Epithelial cell of esophagus (primary cell): ENCODE data around the gene ALX4.

Experiments used
- DNase-seq: peaks from one replicate; pipeline ENCODE4 v3.0.0; 2010; ENCODE audit warnings: low read depth
- H3K4me3 ChIP-seq: 2 replicates; pipeline ENCODE4 v1.5.1; 2011; ENCODE audit warnings: mild to moderate bottlenecking, low read length, control low read depth
- CTCF ChIP-seq: IDR thresholded peaks from 2 replicates; pipeline ENCODE4 v1.5.1; 2011; ENCODE audit warnings: low read depth, mild to moderate bottlenecking, low read length, control low read depth, inconsistent platforms; ENCODE audit not compliant: insufficient read depth; ENCODE audit errors: missing control alignments

The ALX4 gene

GRCh38 chr11:44324749-44325525 lies 15.0 kb upstream of the ALX4 start:
- DNase-seq, result no peak
- H3K4me3 ChIP-seq, result no peak overlapping the region
- no peak for TF ChIP-seq CTCF

GRCh38 chr11:44324222-44324621 lies 14.3 kb upstream of the ALX4 start:
- no peak for DNase-seq
- no peak for TF ChIP-seq CTCF
- H3K4me3 ChIP-seq, result no peak overlapping the region

GRCh38 chr11:44322243-44322642 lies 12.3 kb upstream of the ALX4 start:
- no peak for TF ChIP-seq CTCF
- no peak overlapping the region for H3K4me3 ChIP-seq
- no peak for DNase-seq

GRCh38 chr11:44321059-44321458 lies 11.1 kb upstream of the ALX4 start:
- DNase-seq, result no peak
- no peak for TF ChIP-seq CTCF
- H3K4me3 ChIP-seq, result no peak overlapping the region

GRCh38 chr11:44320289-44320973 lies 10.5 kb upstream of the ALX4 start:
- no peak for TF ChIP-seq CTCF
- DNase-seq, result no peak
- no peak overlapping the region for H3K4me3 ChIP-seq

GRCh38 chr11:44319552-44320288 lies 9.8 kb upstream of the ALX4 start:
- TF ChIP-seq CTCF, result no peak
- H3K4me3 ChIP-seq, result no peak overlapping the region
- DNase-seq, result no peak
